ENCODE data around the gene ZSWIM6. TPM values are rescaled to one million over a fixed set of nuclear protein-coding genes. Genes with fewer than 3 reads are reported as not detected.
A peak's percentile ranks its signal among the peaks of the same experiment; 100 is the strongest.

ZSWIM6 gene
- 10 to 100 TPM; 14.5 to 31.5 TPM for total RNA-seq
- polyA plus RNA-seq (ENCODE audit: insufficient read length in 2 of 2) = 10 to 100 TPM; 29.1 to 32.2 TPM
- long read RNA-seq, donor 1 = 0 reads
- long read RNA-seq, donor 2, full-length matches to known transcripts = 1 of 11 reads
- long read RNA-seq, donor 2, partial matches to known transcripts = 10 of 11 reads
- long read RNA-seq, donor 2, other reads (novel, unspliced or antisense) = 0 of 11 reads
- long read RNA-seq, donor 3, full-length matches to known transcripts = 1 of 1 reads
- long read RNA-seq, donor 3, partial matches to known transcripts = 0 of 1 reads
- long read RNA-seq, donor 3, other reads (novel, unspliced or antisense) = 0 of 1 reads
- long read RNA-seq, donor 4 = 0 reads

DNA sequence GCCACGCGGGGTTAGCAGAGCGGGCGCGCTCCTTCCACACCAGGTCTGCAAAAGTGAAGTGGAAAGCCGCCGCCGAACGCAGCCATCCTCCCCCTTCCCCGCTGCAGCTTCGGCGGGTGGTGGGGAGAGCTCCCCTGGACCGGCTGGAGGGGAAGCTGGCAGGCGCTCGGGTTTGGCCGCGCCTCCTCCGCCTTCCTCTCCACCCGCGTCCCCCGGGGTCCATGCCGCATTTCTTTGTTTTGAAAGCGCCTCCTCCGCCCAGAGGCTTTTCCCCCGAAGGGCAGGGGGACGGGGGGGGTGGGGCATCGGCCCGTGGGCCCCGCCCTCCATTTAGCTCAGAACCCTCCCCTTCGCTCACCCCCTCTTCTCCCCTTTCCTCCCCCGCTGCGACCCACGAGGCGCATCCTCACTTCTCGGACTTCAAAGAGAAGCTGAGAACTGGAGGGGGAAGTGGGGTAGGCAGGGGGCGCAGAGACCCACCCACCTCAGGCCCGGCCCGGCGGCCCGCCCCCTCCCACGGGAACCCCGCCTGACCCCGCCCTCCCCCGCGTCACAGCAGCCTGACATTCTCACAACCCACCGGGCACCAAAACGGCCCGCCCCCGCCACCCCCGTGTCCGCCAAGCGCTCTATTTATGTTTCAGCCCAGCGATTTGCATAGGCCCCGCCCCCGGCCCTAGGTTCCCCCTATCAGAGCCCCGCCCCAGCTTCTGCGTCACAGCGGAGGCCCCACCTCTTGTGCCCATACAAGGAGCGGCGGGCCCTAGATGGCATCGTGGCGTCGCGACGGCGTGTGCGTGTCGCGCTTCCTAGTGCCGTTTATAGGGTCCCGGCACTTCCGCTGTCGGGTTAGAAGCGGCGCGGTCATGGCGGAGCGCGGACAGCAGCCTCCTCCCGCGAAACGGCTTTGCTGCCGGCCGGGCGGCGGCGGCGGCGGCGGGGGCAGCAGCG, at the start of gene ZSWIM6:
TSS of gene ZSWIM6 (plus strand) at position 852 of the 951 bp plus-strand sequence. CDS start at position 867, 15 bp downstream.
- DNase-seq (ENCODE audit: low read depth in 4 of 6, low spot score in 6 of 6) = peak; percentile 90 to 100 (median 98)
- peak within 1 kb of the TSS; percentile 98 for H3K27ac ChIP-seq (ENCODE audit: low read depth, low read length)
- H3K4me3 ChIP-seq (ENCODE audit: low read depth, low read length) = peak within 1 kb of the TSS; percentile 92
- H3K4me1 ChIP-seq (ENCODE audit: control insufficient read depth, insufficient read depth, low read length) = peaks cover 21% of the 10 kb centered on the region
- no peaks in the 10 kb centered on the region for H3K36me3 ChIP-seq (ENCODE audit: control insufficient read depth, insufficient read depth, low read length)
- H3K27me3 ChIP-seq (ENCODE audit: control insufficient read depth, insufficient read depth, low read length) = no peaks in the 10 kb centered on the region
- 0% methylated on average over 57 of the region's 91 CpGs for WGBS (ENCODE audit: insufficient coverage)
- H3K9me3 ChIP-seq (ENCODE audit: control insufficient read depth, insufficient read depth, low read length) = no peaks in the 10 kb centered on the region

DNA sequence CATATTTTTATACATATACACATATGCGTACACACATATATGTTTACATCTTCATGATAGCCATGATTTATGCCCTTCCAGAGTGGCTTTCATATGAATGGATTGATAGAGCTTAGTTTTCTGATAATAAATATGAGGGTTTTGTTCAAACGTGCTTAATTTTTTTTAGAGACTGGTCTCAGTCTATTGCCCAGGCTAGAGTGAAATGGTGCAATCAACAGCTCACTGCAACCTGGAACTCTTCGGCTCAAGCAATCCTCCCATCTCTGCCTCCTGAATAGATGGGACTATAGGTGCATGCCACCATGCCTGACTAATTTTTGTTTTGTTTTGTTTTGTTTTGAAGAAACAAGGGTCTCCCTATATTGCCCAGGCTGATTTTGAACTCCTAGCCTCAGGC, 48.6 kb upstream of the ZSWIM6 start:
- 83% methylated on average over 1 of the region's 3 CpGs for WGBS (ENCODE audit: insufficient coverage)
- no peaks in the 10 kb centered on the region for H3K9me3 ChIP-seq (ENCODE audit: control insufficient read depth, insufficient read depth, low read length)
- H3K27ac ChIP-seq (ENCODE audit: low read depth, low read length) = no peak overlapping the region
- H3K4me1 ChIP-seq (ENCODE audit: control insufficient read depth, insufficient read depth, low read length) = no peaks in the 10 kb centered on the region
- H3K27me3 ChIP-seq (ENCODE audit: control insufficient read depth, insufficient read depth, low read length) = no peaks in the 10 kb centered on the region
- H3K36me3 ChIP-seq (ENCODE audit: control insufficient read depth, insufficient read depth, low read length) = no peaks in the 10 kb centered on the region
- H3K4me3 ChIP-seq (ENCODE audit: low read depth, low read length) = no peak overlapping the region
- no peak for DNase-seq (ENCODE audit: low read depth in 4 of 6, low spot score in 6 of 6)

DNA sequence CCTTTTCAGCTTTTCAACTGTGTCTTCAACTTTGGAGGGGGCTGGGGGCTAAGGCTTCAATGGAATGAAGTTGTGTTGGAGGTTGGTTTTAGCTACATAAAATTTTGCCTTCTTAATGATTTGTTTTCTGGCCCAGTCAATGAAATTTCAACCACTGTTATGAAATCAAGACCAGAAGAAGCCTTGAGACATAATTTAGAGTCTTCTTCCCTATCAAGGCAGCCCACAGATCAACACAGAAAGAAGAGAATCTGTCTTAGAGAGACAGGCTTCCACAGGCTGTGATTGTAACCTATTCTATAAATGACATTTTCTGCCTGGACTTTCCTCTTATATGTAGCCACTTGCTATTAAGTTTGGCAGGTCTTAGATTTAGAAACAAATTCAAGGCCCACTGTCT, 46.5 kb upstream of the ZSWIM6 start:
- H3K4me3 ChIP-seq (ENCODE audit: low read depth, low read length) = no peak overlapping the region
- H3K4me1 ChIP-seq (ENCODE audit: control insufficient read depth, insufficient read depth, low read length) = no peaks in the 10 kb centered on the region
- H3K27me3 ChIP-seq (ENCODE audit: control insufficient read depth, insufficient read depth, low read length) = no peaks in the 10 kb centered on the region
- H3K27ac ChIP-seq (ENCODE audit: low read depth, low read length) = no peak overlapping the region
- no peak for DNase-seq (ENCODE audit: low read depth in 4 of 6, low spot score in 6 of 6)
- no peaks in the 10 kb centered on the region for H3K36me3 ChIP-seq (ENCODE audit: control insufficient read depth, insufficient read depth, low read length)
- H3K9me3 ChIP-seq (ENCODE audit: control insufficient read depth, insufficient read depth, low read length) = no peaks in the 10 kb centered on the region

DNA sequence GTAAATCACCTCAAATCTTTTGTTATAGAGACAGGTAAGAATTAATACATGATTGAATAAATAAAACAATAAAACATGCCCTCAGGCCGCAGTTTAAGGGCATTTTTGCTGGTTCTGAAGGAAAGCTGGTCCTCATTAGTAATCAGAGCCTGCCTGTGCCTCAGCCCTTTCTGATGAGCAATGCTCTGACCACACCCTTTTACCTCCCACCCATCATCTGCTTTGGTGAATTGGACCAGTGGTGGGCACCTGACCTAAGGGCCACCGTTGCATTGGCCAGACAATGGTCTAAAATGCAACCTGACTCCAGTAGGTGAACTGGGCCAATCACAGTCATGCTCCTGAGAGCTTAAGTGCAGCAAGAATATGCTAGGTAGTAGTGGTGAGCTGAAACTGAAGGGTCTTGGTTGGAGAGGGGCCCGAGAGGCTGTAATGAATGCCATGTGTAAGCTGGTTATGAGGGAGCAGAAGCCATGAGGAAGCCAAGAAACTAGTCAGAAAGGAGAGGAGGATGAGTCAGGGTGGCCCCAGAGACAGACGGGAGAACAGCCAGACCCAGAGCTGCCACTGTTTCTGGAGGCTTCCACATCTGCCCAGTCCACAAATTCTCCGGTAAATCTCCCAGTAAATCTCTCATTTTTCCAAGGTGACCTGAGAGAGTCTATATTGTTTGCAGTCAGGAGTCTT, 45.5 kb upstream of the ZSWIM6 start:
- Histone ChIP-seq H3K9me3 (ENCODE audit: control insufficient read depth, insufficient read depth, low read length) (no peaks in the 10 kb centered on the region), H3K4me3 (ENCODE audit: low read depth, low read length) (no peak overlapping the region), H3K27me3 (ENCODE audit: control insufficient read depth, insufficient read depth, low read length) (no peaks in the 10 kb centered on the region), H3K36me3 (ENCODE audit: control insufficient read depth, insufficient read depth, low read length) (no peaks in the 10 kb centered on the region), H3K4me1 (ENCODE audit: control insufficient read depth, insufficient read depth, low read length) (no peaks in the 10 kb centered on the region), H3K27ac (ENCODE audit: low read depth, low read length) (no peak overlapping the region)
- no peak for DNase-seq (ENCODE audit: low read depth in 4 of 6, low spot score in 6 of 6)
- 88% methylated on average over 2 of the region's 5 CpGs for WGBS (ENCODE audit: insufficient coverage)

DNA sequence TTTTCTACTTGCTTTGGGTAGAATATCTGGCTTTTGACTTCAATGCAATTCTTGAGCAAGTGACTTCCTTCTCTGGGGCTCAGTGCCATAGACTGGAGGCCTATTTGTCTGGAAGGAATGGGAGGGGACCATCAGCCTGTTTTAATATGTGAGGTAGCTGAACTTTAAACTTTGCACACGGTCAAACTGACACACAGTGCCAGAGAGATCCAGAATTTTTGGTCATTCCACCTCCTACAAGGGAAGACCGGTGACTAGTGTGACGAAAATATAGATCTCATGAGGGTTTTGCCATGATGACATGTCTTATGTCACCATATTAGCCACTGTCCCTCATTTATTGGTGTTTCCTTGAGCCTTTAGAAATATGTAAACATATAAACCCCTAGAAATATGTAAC, 44.6 kb upstream of the ZSWIM6 start:
- no CpG with 5 or more reads among the region's 3 CpGs for WGBS (ENCODE audit: insufficient coverage)
- Histone ChIP-seq H3K27me3 (ENCODE audit: control insufficient read depth, insufficient read depth, low read length) (no peaks in the 10 kb centered on the region), H3K27ac (ENCODE audit: low read depth, low read length) (no peak overlapping the region), H3K4me1 (ENCODE audit: control insufficient read depth, insufficient read depth, low read length) (no peaks in the 10 kb centered on the region), H3K4me3 (ENCODE audit: low read depth, low read length) (no peak overlapping the region), H3K9me3 (ENCODE audit: control insufficient read depth, insufficient read depth, low read length) (no peaks in the 10 kb centered on the region), H3K36me3 (ENCODE audit: control insufficient read depth, insufficient read depth, low read length) (no peaks in the 10 kb centered on the region)
- DNase-seq (ENCODE audit: low read depth in 4 of 6, low spot score in 6 of 6) = no peak

DNA sequence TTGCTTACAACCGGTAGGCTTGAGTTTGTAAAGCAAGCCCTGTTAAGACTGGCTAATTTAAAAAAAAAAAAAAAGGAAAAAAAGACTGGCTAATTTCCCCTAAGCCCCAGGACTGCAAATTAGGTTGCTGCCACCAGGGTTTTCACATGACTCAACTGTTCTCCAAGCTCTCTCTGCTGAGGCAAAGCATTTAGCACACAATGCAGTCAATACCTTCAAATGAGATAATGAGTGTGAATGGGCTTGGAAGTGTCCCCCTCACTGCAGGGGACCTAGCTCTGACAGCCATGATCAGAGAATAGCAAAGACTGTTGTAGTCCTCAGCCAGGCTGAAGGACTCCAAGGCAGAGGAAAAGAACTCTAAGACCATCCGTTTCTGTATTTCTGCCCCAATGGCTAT, 42.8 kb upstream of the ZSWIM6 start:
- Histone ChIP-seq H3K9me3 (ENCODE audit: control insufficient read depth, insufficient read depth, low read length) (no peaks in the 10 kb centered on the region), H3K36me3 (ENCODE audit: control insufficient read depth, insufficient read depth, low read length) (no peaks in the 10 kb centered on the region), H3K27ac (ENCODE audit: low read depth, low read length) (no peak overlapping the region), H3K4me1 (ENCODE audit: control insufficient read depth, insufficient read depth, low read length) (peaks cover 7% of the 10 kb centered on the region), H3K27me3 (ENCODE audit: control insufficient read depth, insufficient read depth, low read length) (no peaks in the 10 kb centered on the region), H3K4me3 (ENCODE audit: low read depth, low read length) (no peak overlapping the region)
- DNase-seq (ENCODE audit: low read depth in 4 of 6, low spot score in 6 of 6) = no peak
- 60% methylated on average over 1 of the region's 2 CpGs for WGBS (ENCODE audit: insufficient coverage)

DNA sequence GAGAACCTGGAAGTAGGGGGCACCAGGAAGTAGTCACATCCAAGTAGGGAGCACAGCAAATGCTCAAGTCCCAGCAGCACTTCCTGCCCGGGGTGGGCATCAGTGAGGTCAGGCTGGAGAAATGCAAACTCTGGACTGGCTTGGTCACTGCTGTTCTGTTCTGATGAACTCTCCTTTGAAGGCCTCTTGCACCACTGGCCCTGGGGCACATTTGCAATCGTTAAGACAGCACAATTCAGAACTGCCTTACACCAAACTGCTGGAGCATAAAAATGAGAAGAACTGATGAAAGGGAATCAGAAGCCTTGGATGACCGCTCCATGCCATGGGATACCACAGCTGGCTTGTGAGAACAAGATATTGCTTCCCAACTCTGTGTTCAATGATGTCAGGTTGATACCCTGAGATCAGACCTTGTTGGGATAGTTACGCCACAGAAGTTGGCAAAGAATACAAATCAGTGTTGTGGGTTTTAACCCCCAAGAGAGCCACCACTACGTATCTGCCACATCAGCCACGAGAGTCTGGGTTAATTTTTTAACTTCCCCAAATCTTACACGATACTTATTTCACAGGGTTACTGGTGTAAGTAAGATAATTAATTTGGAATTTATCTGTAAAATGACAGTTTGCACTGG, 42.3 kb upstream of the ZSWIM6 start:
- Histone ChIP-seq H3K9me3 (ENCODE audit: control insufficient read depth, insufficient read depth, low read length) (no peaks in the 10 kb centered on the region), H3K4me1 (ENCODE audit: control insufficient read depth, insufficient read depth, low read length) (peaks cover 8% of the 10 kb centered on the region), H3K27ac (ENCODE audit: low read depth, low read length) (no peak overlapping the region), H3K4me3 (ENCODE audit: low read depth, low read length) (no peak overlapping the region), H3K36me3 (ENCODE audit: control insufficient read depth, insufficient read depth, low read length) (no peaks in the 10 kb centered on the region), H3K27me3 (ENCODE audit: control insufficient read depth, insufficient read depth, low read length) (no peaks in the 10 kb centered on the region)
- no peak for DNase-seq (ENCODE audit: low read depth in 4 of 6, low spot score in 6 of 6)
- WGBS (ENCODE audit: insufficient coverage) = 59% methylated on average over 4 of the region's 7 CpGs

DNA sequence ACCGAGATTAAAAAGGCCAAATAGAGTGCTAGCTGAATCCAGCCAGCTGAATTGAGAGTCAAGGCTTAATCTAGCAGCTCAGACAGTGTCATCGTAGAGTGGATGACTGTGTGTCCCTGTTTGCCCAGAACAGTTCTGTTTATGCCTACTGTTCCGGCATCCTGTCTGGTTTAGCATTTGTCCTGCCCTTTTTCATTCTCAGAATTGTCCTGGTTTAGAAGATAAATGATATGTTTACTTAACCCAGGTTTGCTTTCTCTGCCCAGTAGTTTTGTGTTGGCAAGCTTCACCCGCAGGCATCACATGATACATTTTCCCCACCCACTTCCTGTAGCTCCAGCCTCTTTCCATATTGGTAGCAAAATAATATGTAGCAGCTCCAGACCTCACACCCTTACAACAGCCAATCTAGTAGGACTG, 41.3 kb upstream of the ZSWIM6 start:
- no peak overlapping the region for H3K4me3 ChIP-seq (ENCODE audit: low read depth, low read length)
- DNase-seq (ENCODE audit: low read depth in 4 of 6, low spot score in 6 of 6) = no peak
- no peaks in the 10 kb centered on the region for H3K27me3 ChIP-seq (ENCODE audit: control insufficient read depth, insufficient read depth, low read length)
- peaks cover 8% of the 10 kb centered on the region for H3K4me1 ChIP-seq (ENCODE audit: control insufficient read depth, insufficient read depth, low read length)
- H3K9me3 ChIP-seq (ENCODE audit: control insufficient read depth, insufficient read depth, low read length) = no peaks in the 10 kb centered on the region
- no peaks in the 10 kb centered on the region for H3K36me3 ChIP-seq (ENCODE audit: control insufficient read depth, insufficient read depth, low read length)
- no peak overlapping the region for H3K27ac ChIP-seq (ENCODE audit: low read depth, low read length)
- WGBS (ENCODE audit: insufficient coverage) = 34% methylated on average over 4 of the region's 4 CpGs

DNA sequence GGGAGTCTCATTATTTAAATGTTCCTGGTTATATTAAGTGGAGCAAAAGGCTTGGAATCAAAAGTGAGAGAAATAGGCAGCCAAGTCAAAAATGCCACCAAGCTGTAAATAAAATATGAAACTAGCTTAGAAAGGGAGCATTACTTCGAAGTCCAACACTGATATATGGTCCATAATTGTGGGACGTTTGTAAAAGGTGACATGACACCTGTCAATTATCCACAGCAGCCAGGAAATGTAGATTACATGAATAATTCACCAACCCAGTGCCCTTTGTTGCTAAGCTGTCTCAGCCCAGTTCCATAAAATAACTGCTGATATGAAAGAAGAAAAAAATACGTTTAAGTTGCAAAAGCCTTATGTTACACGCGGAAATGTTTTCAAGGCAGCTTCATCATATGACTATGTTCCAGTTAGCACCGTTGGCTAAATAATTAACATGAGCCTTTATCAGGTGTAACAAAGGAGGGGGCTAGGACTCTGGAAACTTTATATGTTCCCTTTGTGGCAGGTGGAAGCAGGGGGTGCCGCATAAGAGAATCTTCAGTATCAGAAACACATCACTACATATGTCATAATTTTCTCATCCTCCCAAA, 39.9 kb upstream of the ZSWIM6 start:
- no peaks in the 10 kb centered on the region for H3K9me3 ChIP-seq (ENCODE audit: control insufficient read depth, insufficient read depth, low read length)
- WGBS (ENCODE audit: insufficient coverage) = 96% methylated on average over 3 of the region's 7 CpGs
- H3K36me3 ChIP-seq (ENCODE audit: control insufficient read depth, insufficient read depth, low read length) = no peaks in the 10 kb centered on the region
- DNase-seq (ENCODE audit: low read depth in 4 of 6, low spot score in 6 of 6) = peak in 1 of 6 donors; percentile 25
- H3K27me3 ChIP-seq (ENCODE audit: control insufficient read depth, insufficient read depth, low read length) = no peaks in the 10 kb centered on the region
- H3K4me1 ChIP-seq (ENCODE audit: control insufficient read depth, insufficient read depth, low read length) = peaks cover 8% of the 10 kb centered on the region
- no peak overlapping the region for H3K27ac ChIP-seq (ENCODE audit: low read depth, low read length)
- H3K4me3 ChIP-seq (ENCODE audit: low read depth, low read length) = no peak overlapping the region
